NCI-H510A treated with DMSO at 0.1 percent for 48 hours (cell line): ENCODE measurements around the gene KLF1.
"Not testable (repeated sequence)": the region's sequence is repeated elsewhere in the genome, so short reads cannot be mapped to it uniquely, and the experiment has no call there.

ENCODE experiments used
- DNase-seq: peaks from one replicate; lab custom pipeline; 2025; lab: John Stamatoyannopoulos, UW

Gene KLF1

DNA sequence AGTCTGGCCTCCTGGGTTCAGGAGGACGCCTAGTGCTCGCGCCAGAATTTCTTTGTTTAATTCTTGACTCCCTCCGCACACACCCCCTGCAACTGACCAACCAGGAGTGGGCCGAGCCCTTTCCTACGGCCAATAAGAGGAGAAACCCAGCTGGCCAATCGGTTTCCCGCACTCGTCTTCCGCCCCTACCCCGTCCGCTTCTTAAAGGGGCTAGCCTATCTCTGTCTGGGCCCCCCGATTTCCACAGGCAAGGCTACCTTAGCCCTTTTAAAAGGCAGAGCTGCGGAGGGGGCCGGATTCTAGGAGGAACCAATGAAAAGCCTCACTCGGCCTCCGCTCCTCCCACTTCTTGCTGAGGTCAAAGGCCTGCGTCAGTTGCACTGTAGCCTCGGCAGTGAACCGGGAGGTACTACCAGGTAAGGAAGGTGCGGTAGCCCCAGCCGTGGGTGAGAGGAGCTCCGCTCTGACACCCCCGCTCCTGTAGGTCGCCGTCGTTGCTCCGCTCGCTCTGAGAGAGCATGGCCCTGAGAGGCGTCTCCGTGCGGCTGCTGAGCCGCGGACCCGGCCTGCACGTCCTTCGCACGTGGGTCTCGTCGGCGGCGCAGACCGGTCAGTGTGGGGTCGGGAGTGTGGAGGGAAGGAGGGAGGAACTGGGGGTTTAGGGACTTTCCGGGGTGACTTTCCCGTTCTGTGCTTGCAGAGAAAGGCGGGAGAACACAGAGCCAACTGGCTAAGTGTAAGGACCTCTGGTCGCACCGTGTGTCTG, 4.0 kb upstream of the KLF1 start, which contains the start of gene GCDH:
Gene GCDH (plus strand): TSS at position 374 of the 766 bp plus-strand sequence. CDS start 145 bp downstream, at position 519.
- peak; percentile 98 for DNase-seq

DNA sequence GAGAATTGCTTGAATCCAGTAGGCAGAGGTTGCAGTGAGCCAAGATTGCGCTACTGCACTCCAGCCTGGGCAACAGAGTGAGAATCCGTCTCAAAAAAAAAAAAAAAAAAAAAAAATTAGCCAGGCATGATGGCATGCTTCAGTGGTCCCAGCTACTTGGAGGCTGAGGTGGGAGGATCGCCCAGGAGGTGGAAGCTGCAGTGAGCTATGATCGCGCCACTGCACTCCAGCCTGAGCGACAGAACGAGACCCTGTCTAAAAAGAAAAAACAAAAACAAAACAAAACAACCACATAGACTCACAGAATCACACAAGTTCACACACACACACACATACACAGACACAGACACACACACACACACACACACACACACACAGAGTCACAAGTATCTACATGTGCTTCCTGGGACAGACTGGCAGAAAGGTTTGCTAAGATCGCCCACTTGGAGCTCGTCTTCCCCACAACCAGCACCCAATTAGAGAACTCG, 3.3 kb upstream of the KLF1 start:
- not testable (repeated sequence) for DNase-seq

DNA sequence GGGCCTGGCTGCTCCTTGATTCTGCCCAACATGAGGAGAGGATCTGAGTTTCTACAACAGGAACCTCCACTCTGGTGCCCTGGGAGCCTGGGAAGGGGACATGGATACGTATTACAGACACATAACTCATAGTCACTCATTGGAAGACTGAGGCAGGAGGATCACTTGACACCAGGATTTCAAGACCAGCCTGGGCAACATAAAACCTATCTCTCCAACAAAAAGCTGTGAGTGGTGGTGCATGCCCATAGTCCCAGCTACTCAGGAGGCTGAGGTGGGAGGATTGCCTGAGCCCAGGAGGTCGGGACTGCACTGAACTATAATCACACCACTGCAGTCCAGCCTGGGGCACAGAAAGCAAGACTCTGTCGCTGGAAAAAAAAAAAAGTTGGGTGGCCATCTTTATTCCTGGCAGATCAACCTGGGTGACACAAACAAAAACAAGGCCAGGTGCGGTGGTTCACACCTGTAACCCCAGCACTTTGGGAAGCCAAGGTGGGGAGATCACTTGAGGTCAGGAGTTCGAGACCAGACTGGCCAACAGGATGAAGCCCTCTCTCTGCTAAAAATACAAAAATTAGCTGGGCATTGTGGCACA, 1.1 kb upstream of the KLF1 start:
- DNase-seq, result no peak

- DNase-seq, result no peak
Measured at GRCh38 chr19:12886651-12886968, 391 bp downstream of the KLF1 start.

GRCh38 chr19:12885749-12886650, 1.0 kb downstream of the KLF1 start:
- no peak for DNase-seq

GRCh38 chr19:12884926-12885748, 1.9 kb downstream of the KLF1 start:
- DNase-seq, result peak; percentile 95

DNA sequence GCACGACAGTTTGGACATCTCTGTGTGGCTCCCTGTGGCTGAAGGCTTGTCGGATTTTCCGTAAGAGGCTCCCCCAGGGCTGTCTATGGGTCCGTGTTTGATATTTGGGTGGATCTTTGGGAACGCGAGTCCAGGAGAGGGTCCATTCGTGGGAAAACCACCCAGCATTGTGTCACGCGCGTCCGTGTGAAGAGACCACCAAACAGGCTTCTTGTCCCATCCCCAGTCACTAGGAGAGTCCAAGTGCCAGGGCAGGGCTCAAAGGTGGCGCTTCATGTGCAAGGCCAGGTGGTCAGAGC, 2.4 kb downstream of the KLF1 start:
- DNase-seq, result no peak

DNA sequence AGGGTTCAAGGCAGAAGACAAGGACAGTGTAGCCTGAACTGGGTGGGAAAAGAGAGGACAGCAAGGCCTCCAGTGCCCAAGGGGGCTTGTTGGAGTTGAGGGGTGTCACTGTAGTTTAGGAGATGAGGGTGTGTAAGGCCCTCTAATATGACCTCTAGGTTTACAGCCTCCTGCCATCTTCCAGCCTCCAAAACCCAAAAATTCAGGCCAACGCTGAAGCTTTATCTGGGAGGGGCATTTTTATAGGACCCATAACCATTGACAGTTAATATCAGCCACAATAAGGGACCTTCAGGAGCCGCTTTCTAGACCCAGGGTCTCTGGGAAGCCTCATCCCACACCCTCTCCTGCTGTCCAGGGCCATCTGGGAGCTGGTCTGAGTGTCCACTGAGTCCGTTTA, 2.8 kb downstream of the KLF1 start:
- no peak for DNase-seq

DNA sequence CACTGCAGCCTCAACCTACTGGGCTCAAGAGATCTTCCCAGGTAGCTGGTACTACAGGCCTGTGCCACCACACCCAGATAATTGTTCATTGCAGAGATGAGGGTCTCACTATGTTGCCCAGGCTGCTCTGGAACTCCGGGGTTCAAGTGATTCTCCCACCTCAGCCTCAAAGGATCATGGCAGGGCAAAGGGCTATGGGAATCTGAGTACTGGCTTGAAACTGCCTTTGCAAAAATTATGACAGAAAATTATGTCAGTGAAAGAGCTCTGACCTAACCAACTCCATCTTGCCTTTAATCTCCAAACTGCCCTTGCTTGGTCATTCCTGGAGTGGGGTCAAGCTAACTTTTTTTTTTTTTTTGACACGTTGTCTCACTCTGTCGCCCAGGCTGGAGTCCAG, 4.4 kb downstream of the KLF1 start:
- no peak for DNase-seq

- DNase-seq, result peak; percentile 95
Measured at GRCh38 chr19:12881172-12881808, 5.7 kb downstream of the KLF1 start, which contains the start of gene DNASE2. DNASE2 (minus strand) TSS chr19:12881449; CDS start chr19:12881375, 74 bp downstream.

DNA sequence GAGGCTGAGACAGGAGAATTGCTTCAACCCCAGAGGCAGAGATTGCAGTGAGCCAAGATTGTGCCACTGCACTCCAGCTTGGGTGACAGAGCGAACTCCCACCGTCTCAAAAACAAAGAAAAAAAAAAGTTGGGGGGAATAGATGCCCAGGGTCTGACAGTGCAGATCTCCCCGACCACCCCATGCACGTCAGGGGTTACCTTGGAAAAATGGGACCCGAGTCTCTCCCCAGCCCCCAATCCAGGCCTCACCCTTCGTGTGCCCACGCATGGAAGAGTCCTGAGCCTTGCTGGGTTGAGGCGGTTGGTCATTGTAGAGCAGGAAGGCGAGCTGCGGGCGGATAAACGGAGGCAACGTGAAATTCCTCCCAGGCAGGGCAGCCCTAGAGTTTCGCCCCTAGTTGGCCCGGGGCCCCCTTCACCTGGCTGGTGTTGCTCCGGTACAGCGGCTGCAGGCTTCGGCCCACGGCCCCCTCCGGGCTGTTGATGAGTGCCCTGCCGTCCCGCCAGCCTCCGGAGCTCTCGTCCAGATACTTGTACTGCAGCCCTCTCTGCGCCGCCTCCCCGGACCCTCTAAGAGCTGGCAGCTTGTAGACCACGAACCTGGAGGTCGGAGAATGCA, 6.3 kb downstream of the KLF1 start:
- DNase-seq, result no peak

DNA sequence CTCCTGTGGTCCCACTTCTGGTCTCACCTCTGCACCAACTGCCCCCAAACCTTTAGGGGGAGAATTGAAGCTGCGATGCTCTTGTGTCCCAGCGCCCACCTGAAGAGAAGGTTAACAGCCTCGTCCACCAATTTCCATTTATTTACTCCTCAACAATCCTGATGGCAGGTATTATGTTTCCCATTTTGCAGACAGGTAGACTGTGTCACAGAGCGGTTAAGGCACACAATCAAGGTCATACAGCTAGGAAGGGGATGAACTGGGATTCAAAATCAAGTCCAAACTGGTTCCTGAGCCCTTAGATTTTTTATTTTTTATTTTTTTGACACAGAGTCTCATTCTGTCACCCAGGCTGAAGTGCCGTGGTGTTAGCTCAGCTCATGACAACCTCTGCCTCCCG, 11.9 kb downstream of the KLF1 start:
- DNase-seq, result no peak

DNA sequence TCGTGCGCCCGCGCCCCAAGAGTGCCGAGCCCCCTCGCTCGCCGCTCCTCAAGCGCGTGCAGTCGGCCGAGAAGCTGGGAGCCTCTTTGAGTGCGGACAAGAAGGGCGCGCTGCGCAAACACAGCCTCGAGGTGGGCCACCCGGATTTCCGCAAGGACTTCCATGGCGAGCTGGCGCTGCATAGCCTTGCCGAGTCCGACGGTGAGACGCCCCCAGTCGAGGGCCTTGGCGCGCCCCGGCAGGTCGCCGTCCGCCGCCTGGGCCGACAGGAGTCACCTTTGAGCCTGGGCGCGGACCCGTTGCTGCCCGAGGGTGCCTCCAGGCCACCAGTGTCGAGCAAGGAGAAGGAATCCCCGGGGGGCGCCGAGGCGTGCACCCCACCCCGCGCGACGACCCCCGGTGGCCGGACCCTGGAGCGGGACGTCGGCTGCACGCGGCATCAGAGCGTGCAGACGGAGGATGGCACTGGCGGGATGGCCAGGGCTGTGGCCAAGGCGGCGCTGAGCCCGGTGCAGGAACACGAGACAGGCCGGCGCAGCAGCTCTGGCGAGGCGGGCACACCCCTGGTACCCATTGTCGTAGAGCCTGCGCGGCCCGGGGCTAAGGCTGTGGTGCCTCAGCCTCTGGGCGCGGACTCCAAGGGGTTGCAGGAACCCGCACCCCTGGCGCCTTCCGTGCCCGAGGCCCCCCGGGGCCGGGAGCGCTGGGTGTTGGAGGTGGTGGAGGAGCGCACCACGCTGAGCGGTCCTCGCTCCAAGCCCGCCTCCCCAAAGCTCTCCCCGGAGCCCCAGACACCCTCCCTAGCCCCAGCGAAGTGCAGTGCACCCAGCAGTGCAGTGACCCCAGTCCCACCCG, 12.9 kb downstream of the KLF1 start:
- DNase-seq, result no peak

DNA sequence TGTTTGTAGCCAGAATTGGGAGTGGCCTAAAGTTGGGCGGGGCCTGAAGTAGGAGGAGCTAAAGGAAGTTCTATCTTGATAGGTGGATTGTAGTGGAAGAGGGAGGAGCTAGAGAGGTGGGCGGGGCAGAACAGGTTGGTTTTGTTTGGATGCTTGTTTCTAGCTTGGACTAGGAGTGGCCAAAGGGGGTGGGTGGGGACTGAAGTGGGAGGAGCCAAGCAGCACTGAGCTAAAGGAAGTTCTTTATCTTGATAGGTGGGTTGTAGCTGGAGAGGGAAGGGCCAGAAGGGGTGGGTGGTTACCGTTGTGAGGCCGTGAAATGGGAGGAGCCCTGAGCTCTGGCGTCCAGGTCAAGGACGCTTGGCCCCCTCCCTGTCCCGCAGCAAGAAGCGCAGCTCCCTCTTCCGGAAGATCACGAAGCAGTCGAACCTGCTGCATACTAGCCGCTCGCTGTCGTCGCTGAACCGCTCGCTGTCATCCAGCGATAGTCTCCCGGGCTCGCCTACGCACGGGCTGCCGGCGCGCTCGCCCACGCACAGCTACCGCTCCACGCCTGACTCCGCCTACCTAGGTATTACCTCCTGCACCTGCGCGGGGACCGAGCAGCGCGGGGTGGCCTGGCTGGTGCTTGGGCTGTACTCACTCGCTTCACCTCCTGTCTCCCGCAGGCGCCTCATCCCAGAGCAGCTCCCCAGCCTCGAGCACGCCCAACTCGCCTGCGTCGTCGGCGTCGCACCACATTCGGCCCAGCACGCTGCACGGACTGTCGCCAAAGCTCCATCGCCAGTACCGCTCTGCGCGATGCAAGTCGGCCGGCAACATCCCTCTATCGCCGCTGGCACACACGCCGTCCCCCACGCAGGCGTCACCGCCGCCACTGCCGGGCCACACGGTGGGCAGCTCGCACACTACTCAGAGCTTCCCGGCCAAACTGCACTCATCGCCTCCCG, 13.8 kb downstream of the KLF1 start:
- DNase-seq, result no peak

DNA sequence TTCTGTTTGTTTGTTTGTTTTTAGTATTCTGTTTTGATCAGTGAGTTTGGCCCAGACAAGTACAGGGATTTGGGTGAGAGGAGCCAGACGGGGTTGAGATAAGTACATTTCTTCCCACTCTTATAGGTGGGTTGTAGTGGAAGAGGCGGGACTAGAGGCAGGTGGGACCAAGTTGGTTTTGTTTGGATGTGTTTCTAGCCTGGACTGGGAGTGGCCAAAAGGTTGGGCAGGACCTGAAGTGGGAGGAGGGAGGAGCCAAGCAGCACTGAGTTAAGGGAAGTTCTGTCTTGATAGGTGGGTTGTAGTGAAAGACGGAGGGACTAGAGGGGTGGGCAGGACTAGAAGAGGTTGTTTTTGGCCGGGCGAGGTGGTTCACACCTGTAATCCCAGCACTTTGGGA, 14.7 kb downstream of the KLF1 start:
- DNase-seq, result no peak

- DNase-seq, result no peak
Measured at GRCh38 chr19:12871681-12872080, 15.3 kb downstream of the KLF1 start.

DNA sequence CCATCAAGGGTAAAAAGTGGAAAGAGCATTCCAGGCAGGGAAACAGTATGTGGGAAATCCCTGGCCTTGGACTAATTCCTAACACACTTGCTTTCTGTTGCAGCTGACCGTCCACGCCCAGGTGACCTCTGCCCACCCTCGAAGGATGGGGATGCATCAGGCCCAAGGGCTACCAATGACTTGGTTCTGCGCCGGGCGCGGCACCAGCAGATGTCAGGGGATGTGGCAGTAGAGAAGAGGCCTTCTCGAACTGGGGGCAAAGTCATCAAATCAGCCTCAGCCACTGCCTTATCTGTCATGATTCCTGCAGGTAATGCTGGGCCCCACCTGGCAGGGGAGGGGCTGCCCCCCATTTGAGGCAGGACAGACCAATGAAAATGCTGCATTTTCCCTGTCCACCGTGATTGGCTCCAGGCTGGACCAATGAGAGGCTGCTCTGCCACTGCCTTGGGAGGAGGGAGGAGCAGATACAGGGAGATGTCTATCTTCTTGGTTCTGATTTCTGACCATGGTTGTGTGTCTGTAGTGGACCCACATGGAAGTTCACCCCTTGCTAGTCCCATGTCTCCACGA, 18.4 kb downstream of the KLF1 start:
- no peak for DNase-seq
